Measurements from ENCODE around the gene ABHD17A. TPM values are rescaled to one million over a fixed set of nuclear protein-coding genes. Genes with fewer than 3 reads are reported as not detected.

Gene ABHD17A
- total and polyA plus RNA-seq, 9 of the 15 experiments (the other 6 are each of a cell fraction or from before 2014, with no cell fraction given), result 0.04 to 135 (median 21.8) TPM; not detected in 1

DNA sequence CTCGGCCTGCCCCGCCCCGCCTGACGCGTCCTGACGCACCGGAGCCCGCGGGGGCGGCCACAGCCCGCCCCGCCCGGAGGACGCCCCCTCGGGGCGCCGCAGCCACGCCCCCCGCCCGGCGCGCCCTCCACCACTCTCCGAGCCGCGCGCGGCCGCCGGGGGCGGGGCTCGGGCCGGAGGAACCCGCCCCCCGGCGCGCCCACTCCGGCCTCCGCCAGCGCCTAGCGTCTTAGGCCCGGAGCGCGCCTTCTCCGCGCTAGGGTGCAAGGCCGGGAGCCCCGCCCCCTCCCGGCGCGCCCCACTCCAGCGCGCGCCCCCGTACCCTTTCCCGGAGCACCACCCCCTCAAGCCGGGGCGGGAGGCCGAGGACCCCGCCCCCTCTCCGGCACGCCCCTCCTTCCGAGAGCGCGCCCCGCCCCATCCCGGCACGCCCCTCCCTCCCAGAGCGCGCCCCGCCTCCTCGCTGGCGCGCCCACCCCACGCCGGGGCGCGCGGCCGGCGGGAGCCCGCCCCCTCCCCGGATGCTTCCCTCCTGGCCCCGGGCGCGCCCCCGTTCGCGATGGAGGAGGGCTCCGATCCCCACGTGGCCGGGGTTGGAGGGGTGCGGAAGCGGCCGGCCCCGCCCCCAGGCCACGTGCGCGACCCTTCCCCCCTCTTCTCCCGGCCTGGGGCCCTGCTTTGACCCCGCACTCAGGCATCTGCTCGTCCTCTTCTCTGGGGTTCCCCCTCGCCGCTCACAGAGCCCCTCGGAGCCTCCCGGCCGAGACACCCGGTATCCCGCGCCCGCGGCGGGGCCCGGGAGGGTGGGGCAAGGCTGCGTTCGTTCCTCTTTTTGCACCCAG lies 21.4 kb downstream of the ABHD17A start (continued):
- no peak for TF ChIP-seq ZNF280B (CRISPR knock-in tag; IDR thresholded peaks at IDR 0.05)
- peak in 1 of 2 experiments; percentile 66; a peak in 2 of 4 replicates for TF ChIP-seq MLLT1 (IDR thresholded peaks at IDR 0.05)
- TF ChIP-seq, protein P1, sequence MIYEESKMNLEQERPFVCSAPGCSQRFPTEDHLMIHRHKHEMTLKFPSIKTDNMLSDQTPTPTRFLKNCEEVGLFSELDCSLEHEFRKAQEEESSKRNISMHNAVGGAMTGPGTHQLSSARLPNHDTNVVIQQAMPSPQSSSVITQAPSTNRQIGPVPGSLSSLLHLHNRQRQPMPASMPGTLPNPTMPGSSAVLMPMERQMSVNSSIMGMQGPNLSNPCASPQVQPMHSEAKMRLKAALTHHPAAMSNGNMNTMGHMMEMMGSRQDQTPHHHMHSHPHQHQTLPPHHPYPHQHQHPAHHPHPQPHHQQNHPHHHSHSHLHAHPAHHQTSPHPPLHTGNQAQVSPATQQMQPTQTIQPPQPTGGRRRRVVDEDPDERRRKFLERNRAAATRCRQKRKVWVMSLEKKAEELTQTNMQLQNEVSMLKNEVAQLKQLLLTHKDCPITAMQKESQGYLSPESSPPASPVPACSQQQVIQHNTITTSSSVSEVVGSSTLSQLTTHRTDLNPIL (CRISPR knock-in tag; IDR thresholded peaks at IDR 0.05), result no peak
- TF ChIP-seq TCF3 (CRISPR knock-in tag; IDR thresholded peaks at IDR 0.05), result no peak
- TF ChIP-seq NCOA4 (IDR thresholded peaks at IDR 0.05; ENCODE audit: partially characterized antibody), result no peak
- TF ChIP-seq ATF1 (CRISPR knock-in tag; IDR thresholded peaks at IDR 0.05), result no peak
- peak; percentile 44 for TF ChIP-seq ATF1 (tag; IDR thresholded peaks at IDR 0.05)
- no peak for TF ChIP-seq ZNF41 (CRISPR knock-in tag; conservative IDR thresholded peaks at IDR 0.05)
- TF ChIP-seq ZNF23 (CRISPR knock-in tag; IDR thresholded peaks at IDR 0.05), result no peak
- TF ChIP-seq, protein P2, sequence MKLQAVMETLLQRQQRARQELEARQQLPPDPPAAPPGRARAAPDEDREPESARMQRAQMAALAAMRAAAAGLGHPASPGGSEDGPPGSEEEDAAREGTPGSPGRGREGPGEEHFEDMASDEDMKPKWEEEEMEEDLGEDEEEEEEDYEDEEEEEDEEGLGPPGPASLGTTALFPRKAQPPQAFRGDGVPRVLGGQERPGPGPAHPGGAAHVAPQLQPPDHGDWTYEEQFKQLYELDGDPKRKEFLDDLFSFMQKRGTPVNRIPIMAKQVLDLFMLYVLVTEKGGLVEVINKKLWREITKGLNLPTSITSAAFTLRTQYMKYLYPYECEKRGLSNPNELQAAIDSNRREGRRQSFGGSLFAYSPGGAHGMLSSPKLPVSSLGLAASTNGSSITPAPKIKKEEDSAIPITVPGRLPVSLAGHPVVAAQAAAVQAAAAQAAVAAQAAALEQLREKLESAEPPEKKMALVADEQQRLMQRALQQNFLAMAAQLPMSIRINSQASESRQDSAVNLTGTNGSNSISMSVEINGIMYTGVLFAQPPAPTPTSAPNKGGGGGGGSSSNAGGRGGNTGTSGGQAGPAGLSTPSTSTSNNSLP (IDR thresholded peaks at IDR 0.05; ENCODE audit: borderline replicate concordance, low read depth, low read length), result no peak
- TF ChIP-seq THAP12 (CRISPR knock-in tag; IDR thresholded peaks at IDR 0.05), result no peak
- TF ChIP-seq TOE1 (IDR thresholded peaks at IDR 0.05; ENCODE audit: borderline replicate concordance), result peak; percentile 76; the same call in 1 of the 2 replicates
- no peak for TF ChIP-seq TOE1 (CRISPR knock-in tag; IDR thresholded peaks at IDR 0.05; ENCODE audit: borderline replicate concordance, low read depth)
- TF ChIP-seq ZNF224 (CRISPR knock-in tag; IDR thresholded peaks at IDR 0.05), result no peak
- no peak; the same call in 1 of the 2 replicates for TF ChIP-seq TGIF2 (CRISPR knock-in tag; IDR thresholded peaks at IDR 0.05)
- no peak for TF ChIP-seq KLF1 (tag; IDR thresholded peaks at IDR 0.05)
- peak; percentile 34 for TF ChIP-seq PHF20 (IDR thresholded peaks at IDR 0.05; ENCODE audit: partially characterized antibody)
- TF ChIP-seq RFX7 (CRISPR knock-in tag; IDR thresholded peaks at IDR 0.05), result no peak

Data from K562 (cell line).